Neural cell (in vitro differentiated cells): ENCODE measurements around the gene FAM163B. TPM values are rescaled to one million over a fixed set of nuclear protein-coding genes. Genes with fewer than 3 reads are reported as not detected.

Experiments
- H2AFZ ChIP-seq: fragments of 200-600, 300-800 bp; sonication (generic), shearing (Covaris generic); 2 replicates; pipeline ENCODE4 v1.6.0; 2014; ENCODE audit warnings: low read depth, mild to moderate bottlenecking, antibody characterized with exemption, low read length, moderate library complexity
- H3F3A ChIP-seq: fragments of 200-600 bp; shearing (Covaris generic); 2 replicates; pipeline ENCODE4 v1.6.1; 2016; ENCODE audit warnings: mild to moderate bottlenecking, moderate library complexity, mixed read lengths, antibody characterized with exemption, low read length; ENCODE audit not compliant: insufficient read depth, poor library complexity, severe bottlenecking
- H3K27ac ChIP-seq: fragments of 200-600, 300-800 bp; sonication (generic), shearing (Covaris generic); 2 replicates; pipeline ENCODE4 v1.5.1; 2014; ENCODE audit warnings: mild to moderate bottlenecking, low read length, moderate library complexity
- H3K27me3 ChIP-seq: fragments of 300-800, 200-600 bp; sonication (generic), shearing (Covaris generic); 2 replicates; pipeline ENCODE4 v1.6.0; 2014; ENCODE audit warnings: mild to moderate bottlenecking, low read depth, low read length, moderate library complexity; ENCODE audit not compliant: insufficient read depth
- H3K36me3 ChIP-seq: fragments of 300-800, 200-600 bp; sonication (generic), shearing (Covaris generic); 2 replicates; pipeline ENCODE4 v1.5.1; 2014; ENCODE audit warnings: mild to moderate bottlenecking, antibody characterized with exemption, low read length, moderate library complexity; ENCODE audit not compliant: insufficient read depth
- H3K4me2 ChIP-seq: fragments of 300-800, 200-600 bp; sonication (generic), shearing (Covaris generic); 2 replicates; pipeline ENCODE4 v1.6.0; 2014; ENCODE audit warnings: mild to moderate bottlenecking, low read length
- H3K4me3 ChIP-seq: fragments of 300-800, 200-600 bp; sonication (generic), shearing (Covaris generic); 2 replicates; pipeline ENCODE4 v1.5.1; 2014; ENCODE audit warnings: mild to moderate bottlenecking, low read length, moderate library complexity
- H3K79me2 ChIP-seq: fragments of 200-600 bp; shearing (Covaris generic); replicated peaks from 2 replicates; pipeline ENCODE4 v1.6.0; 2014; ENCODE audit warnings: mild to moderate bottlenecking, low read length, moderate library complexity; ENCODE audit not compliant: insufficient read depth
- H3K9ac ChIP-seq: fragments of 300-800, 200-600 bp; sonication (generic), shearing (Covaris generic); 2 replicates; pipeline ENCODE4 v1.6.1; 2016; ENCODE audit warnings: mild to moderate bottlenecking, low read length, mixed read lengths
- H3K9me2 ChIP-seq: fragments of 200-600 bp; shearing (Covaris generic); 2 replicates; pipeline ENCODE4 v1.6.1; 2016; ENCODE audit warnings: mild to moderate bottlenecking, low read length, mixed read lengths; ENCODE audit not compliant: insufficient read depth
- H3K9me3 ChIP-seq: fragments of 200-600, 300-800 bp; sonication (generic), shearing (Covaris generic); 2 replicates; pipeline ENCODE4 v1.6.1; 2016; ENCODE audit warnings: mild to moderate bottlenecking, mixed run types, low read length, moderate library complexity, mixed read lengths
- H4K20me1 ChIP-seq: fragments of 200-600 bp; shearing (Covaris generic); 2 replicates; pipeline ENCODE4 v1.6.1; 2016; ENCODE audit warnings: mild to moderate bottlenecking, mixed run types; ENCODE audit not compliant: insufficient read depth
- CTCF ChIP-seq: fragments of 450-650 bp; IDR thresholded peaks from 2 replicates; pipeline ENCODE4 v1.5.1; 2014; ENCODE audit warnings: antibody characterized with exemption, mild to moderate bottlenecking, moderate library complexity; ENCODE audit not compliant: poor library complexity, severe bottlenecking
- EP300 ChIP-seq: fragments of 450-650 bp; conservative IDR thresholded peaks from 2 replicates; pipeline ENCODE4 v1.6.1; 2014; ENCODE audit warnings: antibody characterized with exemption, mild to moderate bottlenecking, moderate library complexity; ENCODE audit not compliant: poor library complexity, severe bottlenecking
- EZH2 ChIP-seq: fragments of 200-600, 300-800 bp; shearing (Covaris generic), sonication (generic); IDR thresholded peaks from 2 replicates; pipeline ENCODE4 v1.6.1; 2014; ENCODE audit warnings: antibody characterized with exemption, low read length, borderline replicate concordance, mild to moderate bottlenecking; ENCODE audit not compliant: insufficient read depth, poor library complexity, severe bottlenecking
- MXI1 ChIP-seq: fragments of 450-650 bp; conservative IDR thresholded peaks from 2 replicates; pipeline ENCODE4 v1.6.1; 2014; ENCODE audit warnings: antibody characterized with exemption, mild to moderate bottlenecking; ENCODE audit not compliant: poor library complexity, severe bottlenecking
- POLR2AphosphoS5 ChIP-seq: IDR thresholded peaks from 2 replicates; pipeline ENCODE4 v1.6.1; 2012
- RAD21 ChIP-seq: fragments of 450-650 bp; conservative IDR thresholded peaks from 2 replicates; pipeline ENCODE4 v1.6.1; 2014; ENCODE audit warnings: antibody characterized with exemption, mild to moderate bottlenecking, moderate library complexity
- REST ChIP-seq: IDR thresholded peaks from 2 replicates; pipeline ENCODE4 v1.6.1; 2012; ENCODE audit warnings: borderline replicate concordance
- SMC3 ChIP-seq: fragments of 450-650 bp; conservative IDR thresholded peaks from 2 replicates; pipeline ENCODE4 v1.6.1; 2014; ENCODE audit warnings: antibody characterized with exemption, mild to moderate bottlenecking, moderate library complexity; ENCODE audit not compliant: poor library complexity
- TAF1 ChIP-seq: IDR thresholded peaks from 2 replicates; pipeline ENCODE4 v1.6.1; 2012; ENCODE audit warnings: low read depth
- polyA plus RNA-seq: library from polyadenylated mRNA; depleted of rRNA; stranded (reverse); fragments of >200 nt; gene quantifications from 2 replicates; pipeline ENCODE4 v1.2.3, GENCODE V29; 2014

Gene FAM163B
- polyA plus RNA-seq, 1 donor from 2014 or later = 1.5 TPM

- Histone ChIP-seq H2AFZ (no peak overlapping the region), H3K4me2 (no peak overlapping the region), H3F3A (no peaks in the 10 kb centered on the region), H3K9me3 (no peaks in the 10 kb centered on the region), H3K9me2 (no peaks in the 10 kb centered on the region), H3K36me3 (no peaks in the 10 kb centered on the region), H3K27me3 (no peaks in the 10 kb centered on the region), H3K4me3 (no peak overlapping the region), H3K27ac (no peak overlapping the region), H4K20me1 (no peaks in the 10 kb centered on the region), H3K79me2 (no peaks in the 10 kb centered on the region), H3K9ac (no peak overlapping the region)
- TF ChIP-seq CTCF (no peak), EP300 (no peak), SMC3 (no peak), POLR2AphosphoS5 (no peak), RAD21 (no peak), REST (no peak), MXI1 (no peak), EZH2 (no peak), TAF1 (no peak)
These were observed 79.7 kb downstream of the FAM163B start for GRCh38 chr9:133529457-133529856.

GRCh38 chr9:133528876-133529241 is 80.3 kb downstream of the FAM163B start:
- Histone ChIP-seq H3K4me3 (no peak overlapping the region), H2AFZ (no peak overlapping the region), H4K20me1 (no peaks in the 10 kb centered on the region), H3K4me2 (no peak overlapping the region), H3K9me2 (no peaks in the 10 kb centered on the region), H3K9me3 (no peaks in the 10 kb centered on the region), H3K27ac (no peak overlapping the region), H3K9ac (no peak overlapping the region), H3F3A (no peaks in the 10 kb centered on the region), H3K27me3 (no peaks in the 10 kb centered on the region), H3K79me2 (no peaks in the 10 kb centered on the region), H3K36me3 (no peaks in the 10 kb centered on the region)
- TF ChIP-seq CTCF (no peak), POLR2AphosphoS5 (no peak), EZH2 (no peak), TAF1 (no peak), SMC3 (no peak), RAD21 (no peak), MXI1 (no peak), REST (no peak), EP300 (no peak)
